Kidney epithelial cell (primary cell): ENCODE measurements around the gene BEX2. TPM values are rescaled to one million over a fixed set of nuclear protein-coding genes. Genes with fewer than 3 reads are reported as not detected.
"Not testable (repeated sequence)": the region's sequence is repeated elsewhere in the genome, so short reads cannot be mapped to it uniquely, and the experiment has no call there.

ENCODE experiments used
- DNase-seq: peaks from one replicate; pipeline ENCODE4 v3.0.0-alpha.2; 2010; ENCODE audit warnings: low read depth
- H3K27me3 ChIP-seq: 2 replicates; pipeline ENCODE4 v1.6.0; 2011; ENCODE audit warnings: low read length; ENCODE audit not compliant: control insufficient read depth, insufficient read depth
- H3K36me3 ChIP-seq: 2 replicates; pipeline ENCODE4 v1.5.1; 2011; ENCODE audit warnings: low read length; ENCODE audit not compliant: control insufficient read depth, insufficient read depth
- H3K4me3 ChIP-seq: 2 replicates; pipeline ENCODE4 v1.5.1; 2011; ENCODE audit warnings: low read depth, mild to moderate bottlenecking, control low read depth, low read length
- CTCF ChIP-seq: IDR thresholded peaks from 2 replicates; pipeline ENCODE4 v1.5.1; 2011; ENCODE audit warnings: mild to moderate bottlenecking, moderate library complexity, low read length, control low read depth, inconsistent platforms; ENCODE audit not compliant: insufficient read depth, poor library complexity, severe bottlenecking
- total RNA-seq: library from RNA; depleted of rRNA; stranded (reverse); fragments of >200 nt; gene quantifications from 2 replicates; pipeline ENCODE4 v1.2.3, GENCODE V29; 2015

Gene BEX2
- total RNA-seq, result 74.2 and 81.3 TPM in 2 replicates

- Histone ChIP-seq H3K36me3 (no peaks in the 10 kb centered on the region), H3K4me3 (peak within 1 kb of the TSS; percentile 67), H3K27me3 (peaks cover 2% of the 10 kb centered on the region)
- no peak for TF ChIP-seq CTCF
- peak; percentile 16 for DNase-seq
Observed at GRCh38 chrX:103310555-103311398, at the start of gene BEX2. Gene BEX2 (minus strand): TSS chrX:103310990. CDS start chrX:103309976, 1,014 bp downstream.

- TF ChIP-seq CTCF, result no peak
- no peak for DNase-seq
- Histone ChIP-seq H3K4me3 (no peak overlapping the region), H3K36me3 (no peaks in the 10 kb centered on the region), H3K27me3 (no peaks in the 10 kb centered on the region)
Observed at GRCh38 chrX:103360092-103360491, 49.3 kb upstream of the BEX2 start.

GRCh38 chrX:103359605-103360004, 48.8 kb upstream of the BEX2 start:
- not testable (repeated sequence) for DNase-seq, H3K4me3 ChIP-seq, H3K36me3 ChIP-seq, H3K27me3 ChIP-seq

- Histone ChIP-seq H3K27me3 (no peaks in the 10 kb centered on the region), H3K36me3 (no peaks in the 10 kb centered on the region), H3K4me3 (peak overlapping the region; percentile 90)
- DNase-seq, result no peak
- no peak for TF ChIP-seq CTCF
Observed at GRCh38 chrX:103357871-103358270, 47.1 kb upstream of the BEX2 start.

- no peaks in the 10 kb centered on the region for H3K36me3 ChIP-seq
- no peak for TF ChIP-seq CTCF
Observed at GRCh38 chrX:103356858-103357257, 46.1 kb upstream of the BEX2 start.

GRCh38 chrX:103356130-103356798, 45.5 kb upstream of the BEX2 start, which contains the start of gene TCEAL9:
Gene TCEAL9 (plus strand): TSS chrX:103356506. CDS start chrX:103357685, 1,179 bp downstream.
- no peak for TF ChIP-seq CTCF
- Histone ChIP-seq H3K36me3 (no peaks in the 10 kb centered on the region), H3K27me3 (no peaks in the 10 kb centered on the region), H3K4me3 (peak within 1 kb of the TSS; percentile 90)
- peak; percentile 16 for DNase-seq

More at GRCh38 chrX:103356858-103357257, 46.1 kb upstream of the BEX2 start:
- no peak for DNase-seq
- H3K27me3 ChIP-seq, result no peaks in the 10 kb centered on the region
- H3K4me3 ChIP-seq, result peak overlapping the region; percentile 90
